Transverse colon (tissue), 4 donors: ENCODE measurements around the gene TIAM1. TPM values are rescaled to one million over a fixed set of nuclear protein-coding genes. Genes with fewer than 3 reads are reported as not detected.

Source experiments
- DNase-seq: peaks from one replicate; pipeline ENCODE4 v3.0.0-alpha.2; 2019
- H3K27ac ChIP-seq, 4 donors: fragments of 200-600 bp; sonication (generic); 2 replicates each; pipeline ENCODE4 v1.5.1; 2016 to 2018; ENCODE audit warnings: inconsistent platforms in 4 of 4
- H3K27me3 ChIP-seq: fragments of 200-600 bp; sonication (generic); 2 replicates; pipeline ENCODE4 v1.5.1; 2017; ENCODE audit warnings: inconsistent platforms
- H3K36me3 ChIP-seq, 4 donors: fragments of 200-600 bp; sonication (generic); 2 replicates each; pipeline ENCODE4 v1.5.1; 2017 to 2019; ENCODE audit warnings: inconsistent platforms in 4 of 4
- H3K4me1 ChIP-seq, 4 donors: fragments of 200-600 bp; sonication (generic); 2 replicates each; pipeline ENCODE4 v1.5.1; 2017 to 2020; ENCODE audit warnings: inconsistent platforms in 4 of 4
- H3K4me3 ChIP-seq, 4 donors: fragments of 200-600 bp; sonication (generic); 1 replicate in 1 of 4; 2 replicates in 3 of 4; pipeline versions ENCODE4 v1.5.1 to v1.6.1; 2017 to 2019; ENCODE audit warnings: inconsistent platforms in 4 of 4
- H3K9me3 ChIP-seq, 2 donors: fragments of 200-600 bp; sonication (generic); 2 replicates each; pipeline ENCODE4 v1.5.1; 2017 to 2019; ENCODE audit warnings: inconsistent platforms in 2 of 2
- EP300 ChIP-seq: sonication (generic); formaldehyde crosslinking; IDR thresholded peaks from one replicate; pipeline ENCODE4 v1.6.1; 2017; ENCODE audit warnings: antibody characterized with exemption, low read depth
- POLR2A ChIP-seq: fragments of 450-650 bp; IDR thresholded peaks from one replicate; pipeline ENCODE4 v1.6.1; 2016; ENCODE audit warnings: antibody characterized with exemption, mild to moderate bottlenecking, moderate library complexity
- POLR2AphosphoS5 ChIP-seq, 3 donors: sonication (generic); formaldehyde crosslinking; IDR thresholded peaks; one replicate each; pipeline ENCODE4 v1.6.1; 2016; ENCODE audit warnings: antibody characterized with exemption in 3 of 3
- WGBS, 2 donors: methylation state at CpG; one replicate each; pipeline ENCODE4 v1.1.5; 2018; ENCODE audit warnings: low coverage in 1 of 2; 5-methylcytosine and 5-hydroxymethylcytosine counted together
- in situ Hi-C, 4 donors: fragments of 200-750 bp; cut with MboI; loops; one replicate each; pipeline versions ENCODE4 v1.15.0 to v1.15.1; 2017; ENCODE audit warnings: low sequenced_read_pairs in 3 of 4, low pct_ligation_motif_present in 1 of 4, low pct_unique_long_range_greater_than_20kb in 1 of 4
- intact Hi-C: fragments of 100-400 bp; cut with DNase I; formaldehyde crosslinking; loops from one replicate; pipeline ENCODE4 v1.15.1; 2023; ENCODE audit warnings: low total_unique reads
- total RNA-seq, 4 donors: library from RNA; depleted of rRNA; stranded (reverse); fragments of >200 nt; gene quantifications; one replicate each; pipeline ENCODE4 v1.1.0, GENCODE V29; 2016
- TF ChIP-seq, protein P1 (sequence below), 5 experiments: fragments of 200-600 bp in 3 of 5; fragments of 450-650 bp in 2 of 5; sonication (generic) in 3 of 5; IDR thresholded peaks; 1 replicate in 2 of 5; 2 replicates in 3 of 5; pipeline ENCODE4 v1.5.1; 2016 to 2017; ENCODE audit warnings: antibody characterized with exemption in 5 of 5, inconsistent platforms in 3 of 5, mild to moderate bottlenecking in 2 of 5, moderate library complexity in 1 of 5

Gene TIAM1
- total RNA-seq, 4 donors from 2014 or later = 4.5 to 18.9 (median 6.5) TPM

DNA sequence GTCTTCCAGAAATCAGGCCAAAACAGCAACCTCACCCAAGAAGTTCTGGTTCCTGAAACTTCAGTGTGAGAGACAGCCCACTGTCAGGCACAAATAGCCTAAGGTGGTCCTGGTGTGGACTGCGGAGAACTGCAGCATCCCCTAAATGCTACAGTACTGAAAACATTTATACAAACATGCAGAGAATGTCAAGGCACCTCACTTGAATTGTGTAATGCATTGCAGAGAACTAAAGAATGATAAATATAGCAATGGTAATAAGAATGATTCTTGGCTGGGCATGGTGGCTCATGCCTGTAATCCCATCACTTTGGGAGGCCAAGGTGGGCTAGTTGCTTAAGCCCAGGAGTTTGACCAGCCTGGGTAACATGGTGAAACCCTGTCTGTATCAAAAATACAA is 138.6 kb downstream of the TIAM1 start:
- 95% methylated on average over 1 of the region's 1 CpG; no CpG with 5 or more reads in 1 of the 2 donors for WGBS, 2 donors
- no peak overlapping the region for H3K4me3 ChIP-seq
- DNase-seq = no peak
- intact Hi-C loops (no loop called here), in situ Hi-C loops (loop anchor here in 1 of 4 donors (10.0 kb wide), 1 partner anchor 379 kb away; no protein-coding TSS in a partner anchor)
- H3K9me3 ChIP-seq = no peaks in the 10 kb centered on the region
- TF ChIP-seq EP300 (no peak), POLR2AphosphoS5 (IDR thresholded peaks at IDR 0.05) (no peak), POLR2A (no peak)
- TF ChIP-seq, protein P1, sequence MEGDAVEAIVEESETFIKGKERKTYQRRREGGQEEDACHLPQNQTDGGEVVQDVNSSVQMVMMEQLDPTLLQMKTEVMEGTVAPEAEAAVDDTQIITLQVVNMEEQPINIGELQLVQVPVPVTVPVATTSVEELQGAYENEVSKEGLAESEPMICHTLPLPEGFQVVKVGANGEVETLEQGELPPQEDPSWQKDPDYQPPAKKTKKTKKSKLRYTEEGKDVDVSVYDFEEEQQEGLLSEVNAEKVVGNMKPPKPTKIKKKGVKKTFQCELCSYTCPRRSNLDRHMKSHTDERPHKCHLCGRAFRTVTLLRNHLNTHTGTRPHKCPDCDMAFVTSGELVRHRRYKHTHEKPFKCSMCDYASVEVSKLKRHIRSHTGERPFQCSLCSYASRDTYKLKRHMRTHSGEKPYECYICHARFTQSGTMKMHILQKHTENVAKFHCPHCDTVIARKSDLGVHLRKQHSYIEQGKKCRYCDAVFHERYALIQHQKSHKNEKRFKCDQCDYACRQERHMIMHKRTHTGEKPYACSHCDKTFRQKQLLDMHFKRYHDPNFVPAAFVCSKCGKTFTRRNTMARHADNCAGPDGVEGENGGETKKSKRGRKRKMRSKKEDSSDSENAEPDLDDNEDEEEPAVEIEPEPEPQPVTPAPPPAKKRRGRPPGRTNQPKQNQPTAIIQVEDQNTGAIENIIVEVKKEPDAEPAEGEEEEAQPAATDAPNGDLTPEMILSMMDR (IDR thresholded peaks at IDR 0.05) = no peak
- H3K4me1 ChIP-seq = no peaks in the 10 kb centered on the region
- H3K27ac ChIP-seq = no peak overlapping the region
- no peaks in the 10 kb centered on the region for H3K36me3 ChIP-seq
- no peaks in the 10 kb centered on the region for H3K27me3 ChIP-seq

DNA sequence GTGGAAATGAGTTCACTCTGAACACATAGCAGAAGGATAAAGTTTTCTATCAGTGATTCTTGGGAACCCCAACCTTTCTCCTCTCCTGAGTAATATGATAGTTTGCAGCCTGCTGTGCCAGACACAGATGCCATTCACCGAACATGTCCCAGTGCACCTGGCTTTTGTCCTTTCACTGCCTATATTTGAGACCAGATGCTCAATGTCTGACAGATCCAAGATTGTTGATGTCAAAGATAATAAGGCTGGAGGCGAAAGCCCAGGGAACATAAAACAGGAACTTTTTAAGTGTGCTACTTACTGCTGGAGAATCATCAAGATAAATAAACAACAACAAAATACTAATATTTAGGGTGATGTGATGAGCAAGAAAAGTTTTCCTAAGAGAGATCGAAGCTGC is 139.3 kb downstream of the TIAM1 start:
- no peaks in the 10 kb centered on the region for H3K27me3 ChIP-seq
- TF ChIP-seq, protein P1 (IDR thresholded peaks at IDR 0.05) = no peak
- TF ChIP-seq POLR2A (no peak), EP300 (no peak), POLR2AphosphoS5 (IDR thresholded peaks at IDR 0.05) (no peak)
- no peak for DNase-seq
- no peaks in the 10 kb centered on the region for H3K4me1 ChIP-seq
- in situ Hi-C loops (loop anchor here in 2 of 4 donors (5.0 to 10.0 kb wide), 2 partner anchors 378 to 380 kb away; no protein-coding TSS in a partner anchor), intact Hi-C loops (no loop called here)
- H3K27ac ChIP-seq = no peak overlapping the region
- H3K9me3 ChIP-seq = no peaks in the 10 kb centered on the region
- no peak overlapping the region for H3K4me3 ChIP-seq
- WGBS, 2 donors = 86 to 87% methylated on average over 2 to 3 of the region's 3 CpGs
- H3K36me3 ChIP-seq = no peaks in the 10 kb centered on the region

DNA sequence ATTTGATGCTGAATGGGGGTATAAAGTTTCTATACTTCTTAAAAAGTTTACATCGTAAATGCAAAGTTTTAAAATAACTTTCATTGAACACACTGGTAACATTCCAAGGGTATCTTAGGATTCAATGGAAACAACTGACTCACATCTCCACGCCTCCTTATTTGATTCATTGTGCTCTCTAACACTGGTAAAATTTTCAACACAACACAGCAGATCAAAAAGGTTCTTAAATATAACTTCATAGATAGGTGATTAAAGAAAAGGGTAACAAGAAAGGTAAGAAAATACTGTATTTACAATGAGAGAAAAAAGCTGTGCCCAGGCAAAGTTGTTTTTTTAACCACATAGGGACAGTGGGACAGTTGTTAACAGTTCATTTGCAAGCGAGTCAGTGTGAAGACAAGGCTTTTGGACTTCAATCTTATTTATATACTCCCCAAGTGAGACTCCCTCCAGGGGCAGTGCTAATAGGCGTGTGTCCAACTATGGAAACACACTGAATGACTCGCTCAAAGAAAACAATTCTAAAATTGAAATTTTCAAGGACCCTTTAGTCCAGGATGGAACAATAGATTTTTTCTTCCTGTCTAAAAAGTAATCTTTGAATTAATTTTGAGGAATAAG is 140.5 kb downstream of the TIAM1 start:
- TF ChIP-seq POLR2A (no peak), POLR2AphosphoS5 (IDR thresholded peaks at IDR 0.05) (no peak), EP300 (no peak)
- TF ChIP-seq, protein P1 (IDR thresholded peaks at IDR 0.05) = no peak
- 75 to 78% methylated on average over 5 of the region's 5 CpGs for WGBS, 2 donors
- Histone ChIP-seq H3K9me3 (no peaks in the 10 kb centered on the region), H3K4me1 (no peaks in the 10 kb centered on the region), H3K27ac (no peak overlapping the region), H3K36me3 (no peaks in the 10 kb centered on the region), H3K4me3 (no peak overlapping the region), H3K27me3 (no peaks in the 10 kb centered on the region)
- in situ Hi-C loops = loop anchor here in 2 of 4 donors (5.0 to 10.0 kb wide), 2 partner anchors 379 to 381 kb away; no protein-coding TSS in a partner anchor
- intact Hi-C loops = no loop called here
- DNase-seq = no peak

DNA sequence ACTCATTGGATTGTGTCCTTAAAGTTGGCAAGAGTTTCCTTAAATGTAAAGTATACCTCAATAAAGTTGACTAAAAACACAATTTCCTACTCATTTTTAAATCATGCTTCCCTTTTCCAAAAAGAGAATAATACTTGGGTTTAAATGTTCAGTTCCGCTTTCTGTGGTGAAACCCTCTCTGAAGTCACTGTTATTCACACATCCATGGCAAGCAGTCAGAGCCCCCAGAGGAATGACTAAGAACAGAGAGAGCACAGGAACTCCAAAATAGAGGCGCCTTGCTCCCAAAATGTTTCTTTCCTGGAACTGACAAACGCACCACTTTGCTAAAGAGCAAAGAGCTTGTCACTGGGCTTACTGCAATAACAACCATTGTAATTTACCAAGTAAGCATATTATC is 142.5 kb downstream of the TIAM1 start:
- DNase-seq = peak; percentile 10
- in situ Hi-C loops (loop anchor here in 2 of 4 donors (5.0 to 10.0 kb wide), 2 partner anchors 381 to 383 kb away; no protein-coding TSS in a partner anchor), intact Hi-C loops (no loop called here)
- peak overlapping the region; percentile 11 to 38 (median 30) for H3K27ac ChIP-seq
- no peaks in the 10 kb centered on the region for H3K27me3 ChIP-seq
- TF ChIP-seq EP300 (no peak), POLR2AphosphoS5 (IDR thresholded peaks at IDR 0.05) (no peak), POLR2A (no peak)
- TF ChIP-seq, protein P1 (IDR thresholded peaks at IDR 0.05) = no peak
- H3K9me3 ChIP-seq = no peaks in the 10 kb centered on the region
- H3K36me3 ChIP-seq = no peaks in the 10 kb centered on the region
- WGBS, 2 donors = 66 to 76% methylated on average over 2 to 3 of the region's 3 CpGs
- no peak overlapping the region for H3K4me3 ChIP-seq
- peaks cover 0 to 4% (median 0%) of the 10 kb centered on the region in 4 donors for H3K4me1 ChIP-seq
